ENCODE data around the gene ODC1.

DNA sequence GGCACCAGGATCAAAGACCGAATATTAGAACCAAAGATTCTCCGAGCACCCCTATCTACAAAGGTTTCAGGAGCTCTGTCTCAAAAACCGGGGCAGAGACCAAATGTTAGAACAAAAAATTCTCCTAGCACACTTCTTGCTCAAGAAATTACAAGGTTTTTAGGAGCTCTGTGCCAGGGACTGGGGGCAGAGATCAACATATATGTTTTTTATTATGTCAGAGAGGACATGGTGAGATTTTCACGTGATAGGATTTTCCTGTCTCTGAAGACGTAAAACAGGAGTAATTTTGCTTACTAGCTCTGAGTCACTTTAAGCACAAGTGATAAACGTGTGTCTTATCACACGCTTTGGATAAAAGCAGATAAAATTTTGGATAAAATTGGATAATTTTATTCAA, 34.8 kb upstream of the ODC1 start:
- TF ChIP-seq, protein P1, sequence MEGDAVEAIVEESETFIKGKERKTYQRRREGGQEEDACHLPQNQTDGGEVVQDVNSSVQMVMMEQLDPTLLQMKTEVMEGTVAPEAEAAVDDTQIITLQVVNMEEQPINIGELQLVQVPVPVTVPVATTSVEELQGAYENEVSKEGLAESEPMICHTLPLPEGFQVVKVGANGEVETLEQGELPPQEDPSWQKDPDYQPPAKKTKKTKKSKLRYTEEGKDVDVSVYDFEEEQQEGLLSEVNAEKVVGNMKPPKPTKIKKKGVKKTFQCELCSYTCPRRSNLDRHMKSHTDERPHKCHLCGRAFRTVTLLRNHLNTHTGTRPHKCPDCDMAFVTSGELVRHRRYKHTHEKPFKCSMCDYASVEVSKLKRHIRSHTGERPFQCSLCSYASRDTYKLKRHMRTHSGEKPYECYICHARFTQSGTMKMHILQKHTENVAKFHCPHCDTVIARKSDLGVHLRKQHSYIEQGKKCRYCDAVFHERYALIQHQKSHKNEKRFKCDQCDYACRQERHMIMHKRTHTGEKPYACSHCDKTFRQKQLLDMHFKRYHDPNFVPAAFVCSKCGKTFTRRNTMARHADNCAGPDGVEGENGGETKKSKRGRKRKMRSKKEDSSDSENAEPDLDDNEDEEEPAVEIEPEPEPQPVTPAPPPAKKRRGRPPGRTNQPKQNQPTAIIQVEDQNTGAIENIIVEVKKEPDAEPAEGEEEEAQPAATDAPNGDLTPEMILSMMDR (IDR thresholded peaks at IDR 0.05): no peak
- TF ChIP-seq MYBL2 (CRISPR knock-in tag; IDR thresholded peaks at IDR 0.05): no peak
- TF ChIP-seq ATF1 (CRISPR knock-in tag; IDR thresholded peaks at IDR 0.05): no peak
- no peak for TF ChIP-seq TEAD4 (CRISPR knock-in tag; IDR thresholded peaks at IDR 0.05)
- no peak for TF ChIP-seq SP1 (CRISPR knock-in tag; conservative IDR thresholded peaks at IDR 0.05)
- TF ChIP-seq JAZF1 (CRISPR knock-in tag; IDR thresholded peaks at IDR 0.05): no peak
- TF ChIP-seq, protein P2, sequence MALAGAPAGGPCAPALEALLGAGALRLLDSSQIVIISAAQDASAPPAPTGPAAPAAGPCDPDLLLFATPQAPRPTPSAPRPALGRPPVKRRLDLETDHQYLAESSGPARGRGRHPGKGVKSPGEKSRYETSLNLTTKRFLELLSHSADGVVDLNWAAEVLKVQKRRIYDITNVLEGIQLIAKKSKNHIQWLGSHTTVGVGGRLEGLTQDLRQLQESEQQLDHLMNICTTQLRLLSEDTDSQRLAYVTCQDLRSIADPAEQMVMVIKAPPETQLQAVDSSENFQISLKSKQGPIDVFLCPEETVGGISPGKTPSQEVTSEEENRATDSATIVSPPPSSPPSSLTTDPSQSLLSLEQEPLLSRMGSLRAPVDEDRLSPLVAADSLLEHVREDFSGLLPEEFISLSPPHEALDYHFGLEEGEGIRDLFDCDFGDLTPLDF (CRISPR knock-in tag; IDR thresholded peaks at IDR 0.05): no peak
- TF ChIP-seq, protein P3, sequence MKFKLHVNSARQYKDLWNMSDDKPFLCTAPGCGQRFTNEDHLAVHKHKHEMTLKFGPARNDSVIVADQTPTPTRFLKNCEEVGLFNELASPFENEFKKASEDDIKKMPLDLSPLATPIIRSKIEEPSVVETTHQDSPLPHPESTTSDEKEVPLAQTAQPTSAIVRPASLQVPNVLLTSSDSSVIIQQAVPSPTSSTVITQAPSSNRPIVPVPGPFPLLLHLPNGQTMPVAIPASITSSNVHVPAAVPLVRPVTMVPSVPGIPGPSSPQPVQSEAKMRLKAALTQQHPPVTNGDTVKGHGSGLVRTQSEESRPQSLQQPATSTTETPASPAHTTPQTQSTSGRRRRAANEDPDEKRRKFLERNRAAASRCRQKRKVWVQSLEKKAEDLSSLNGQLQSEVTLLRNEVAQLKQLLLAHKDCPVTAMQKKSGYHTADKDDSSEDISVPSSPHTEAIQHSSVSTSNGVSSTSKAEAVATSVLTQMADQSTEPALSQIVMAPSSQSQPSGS (CRISPR knock-in tag; IDR thresholded peaks at IDR 0.05; ENCODE audit: borderline replicate concordance, low read depth): no peak
- TF ChIP-seq, protein P4, sequence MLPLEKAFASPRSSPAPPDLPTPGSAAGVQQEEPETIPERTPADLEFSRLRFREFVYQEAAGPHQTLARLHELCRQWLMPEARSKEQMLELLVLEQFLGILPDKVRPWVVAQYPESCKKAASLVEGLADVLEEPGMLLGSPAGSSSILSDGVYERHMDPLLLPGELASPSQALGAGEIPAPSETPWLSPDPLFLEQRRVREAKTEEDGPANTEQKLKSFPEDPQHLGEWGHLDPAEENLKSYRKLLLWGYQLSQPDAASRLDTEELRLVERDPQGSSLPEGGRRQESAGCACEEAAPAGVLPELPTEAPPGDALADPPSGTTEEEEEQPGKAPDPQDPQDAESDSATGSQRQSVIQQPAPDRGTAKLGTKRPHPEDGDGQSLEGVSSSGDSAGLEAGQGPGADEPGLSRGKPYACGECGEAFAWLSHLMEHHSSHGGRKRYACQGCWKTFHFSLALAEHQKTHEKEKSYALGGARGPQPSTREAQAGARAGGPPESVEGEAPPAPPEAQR (CRISPR knock-in tag; IDR thresholded peaks at IDR 0.05): no peak
- TF ChIP-seq, protein P5, sequence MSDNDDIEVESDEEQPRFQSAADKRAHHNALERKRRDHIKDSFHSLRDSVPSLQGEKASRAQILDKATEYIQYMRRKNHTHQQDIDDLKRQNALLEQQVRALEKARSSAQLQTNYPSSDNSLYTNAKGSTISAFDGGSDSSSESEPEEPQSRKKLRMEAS (CRISPR knock-in tag; IDR thresholded peaks at IDR 0.05): no peak
